Mucosa of descending colon (tissue), 3 donors: Measurements from ENCODE around the gene ROM1. TPM values are rescaled to one million over a fixed set of nuclear protein-coding genes. Genes with fewer than 3 reads are reported as not detected.

Experiments
- ATAC-seq: fragments of 200-7000 bp; cut with Tn5 transposase; one replicate; pipeline ENCODE4 v1.9.1; 2020; ENCODE audit warnings: mild to moderate bottlenecking, moderate library complexity
- DNase-seq, 3 donors: peaks; one replicate each; pipeline ENCODE4 v3.0.0-alpha.2; 2020
- H3K36me3 ChIP-seq: fragments of 200-600 bp; one replicate; pipeline ENCODE4 v1.8.0; 2021; ENCODE audit warnings: low read depth, mild to moderate bottlenecking
- H3K4me1 ChIP-seq: fragments of 200-600 bp; one replicate; pipeline ENCODE4 v1.8.0; 2021; ENCODE audit warnings: low read depth, mild to moderate bottlenecking
- H3K4me3 ChIP-seq: fragments of 200-600 bp; one replicate; pipeline ENCODE4 v1.8.0; 2021; ENCODE audit warnings: mild to moderate bottlenecking
- H3K9me3 ChIP-seq: fragments of 200-600 bp; one replicate; pipeline ENCODE4 v1.8.0; 2021; ENCODE audit warnings: mild to moderate bottlenecking
- intact Hi-C, 2 donors: fragments of 100-400 bp; cut with DNase I in 1 of 2; cut with micrococcal nuclease in 1 of 2; formaldehyde crosslinking; loops; one replicate each; pipeline versions ENCODE4 v1.11.0 to v1.11.1; 2022; cut with DNase I, micrococcal nuclease
- total RNA-seq, 3 donors: library from RNA; stranded (reverse); fragmentation: NEBNext Ultra II Directional in 2 of 3; extraction: Animal tissue kit (Norgen Biotek cat#: 25700) in 2 of 3; gene quantifications; one replicate each; pipeline versions ENCODE4 v1.2.1 to v1.2.4, GENCODE V29; 2021 to 2023
- TF ChIP-seq, protein P1 (sequence below): fragments of 200-600 bp; IDR thresholded peaks from one replicate; pipeline ENCODE4 v1.8.0; 2022; ENCODE audit warnings: antibody characterized with exemption, mild to moderate bottlenecking
- donor health status: DM: no; HTN: no; CAD: no; lungs with moderate emphysema.
- donor health status: DM: no; HTN: no; CAD: no.
- donor health status: DM: no; HTN: yes; CAD: no.

The ROM1 gene
- total RNA-seq, 3 donors from 2014 or later, result 2.7 to 11.9 (median 3.8) TPM

DNA sequence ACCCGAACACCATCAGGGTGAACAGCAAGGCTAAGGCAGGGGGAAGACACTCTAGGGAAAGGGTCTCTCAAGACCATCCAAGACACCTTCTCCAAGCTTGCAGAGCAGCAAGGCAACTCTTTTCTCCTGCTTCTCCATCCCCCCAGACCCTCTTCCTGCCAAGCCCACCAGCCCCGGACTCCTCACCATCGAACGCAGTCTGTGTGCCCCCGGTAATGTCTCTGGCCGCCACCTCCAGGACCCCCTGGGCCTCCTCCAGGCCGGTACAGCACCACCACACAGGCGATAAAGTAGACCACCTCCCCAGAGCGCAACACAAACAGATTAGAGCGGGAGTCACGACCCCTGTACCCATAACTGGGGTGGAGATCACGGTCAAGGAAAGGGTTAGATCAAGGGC is 4.3 kb upstream of the ROM1 start:
- intact Hi-C loops, result no loop called here
- Histone ChIP-seq H3K4me3 (no peak overlapping the region), H3K9me3 (no peaks in the 10 kb centered on the region), H3K4me1 (peaks cover 14% of the 10 kb centered on the region), H3K36me3 (no peaks in the 10 kb centered on the region)
- ATAC-seq, result no peak
- TF ChIP-seq, protein P1, sequence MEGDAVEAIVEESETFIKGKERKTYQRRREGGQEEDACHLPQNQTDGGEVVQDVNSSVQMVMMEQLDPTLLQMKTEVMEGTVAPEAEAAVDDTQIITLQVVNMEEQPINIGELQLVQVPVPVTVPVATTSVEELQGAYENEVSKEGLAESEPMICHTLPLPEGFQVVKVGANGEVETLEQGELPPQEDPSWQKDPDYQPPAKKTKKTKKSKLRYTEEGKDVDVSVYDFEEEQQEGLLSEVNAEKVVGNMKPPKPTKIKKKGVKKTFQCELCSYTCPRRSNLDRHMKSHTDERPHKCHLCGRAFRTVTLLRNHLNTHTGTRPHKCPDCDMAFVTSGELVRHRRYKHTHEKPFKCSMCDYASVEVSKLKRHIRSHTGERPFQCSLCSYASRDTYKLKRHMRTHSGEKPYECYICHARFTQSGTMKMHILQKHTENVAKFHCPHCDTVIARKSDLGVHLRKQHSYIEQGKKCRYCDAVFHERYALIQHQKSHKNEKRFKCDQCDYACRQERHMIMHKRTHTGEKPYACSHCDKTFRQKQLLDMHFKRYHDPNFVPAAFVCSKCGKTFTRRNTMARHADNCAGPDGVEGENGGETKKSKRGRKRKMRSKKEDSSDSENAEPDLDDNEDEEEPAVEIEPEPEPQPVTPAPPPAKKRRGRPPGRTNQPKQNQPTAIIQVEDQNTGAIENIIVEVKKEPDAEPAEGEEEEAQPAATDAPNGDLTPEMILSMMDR, result no peak
- no peak for DNase-seq

DNA sequence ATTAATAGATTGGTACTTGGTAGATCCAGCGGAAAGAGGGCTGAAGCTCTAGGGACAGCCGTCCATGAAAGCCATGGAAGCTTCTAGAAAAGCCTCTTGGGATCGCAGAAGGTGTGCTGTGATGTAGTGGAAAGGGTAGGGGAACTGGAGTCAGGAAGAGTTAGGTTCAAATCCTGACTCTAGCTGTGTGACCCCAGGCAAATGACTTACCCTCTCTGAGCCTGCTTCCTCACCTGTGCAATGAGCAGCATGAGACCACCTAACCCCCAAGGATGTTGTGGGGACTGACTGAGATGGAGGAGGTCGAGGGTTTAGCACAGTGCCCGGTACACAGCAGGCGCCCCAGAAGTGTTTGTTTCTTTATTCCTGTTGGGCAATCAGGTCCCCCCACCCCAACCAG is 2.7 kb upstream of the ROM1 start:
- DNase-seq, result no peak
- TF ChIP-seq, protein P1, result no peak
- H3K9me3 ChIP-seq, result no peaks in the 10 kb centered on the region
- H3K4me3 ChIP-seq, result no peak overlapping the region
- no peak for ATAC-seq
- no peaks in the 10 kb centered on the region for H3K36me3 ChIP-seq
- H3K4me1 ChIP-seq, result peaks cover 14% of the 10 kb centered on the region
- intact Hi-C loops, result no loop called here

DNA sequence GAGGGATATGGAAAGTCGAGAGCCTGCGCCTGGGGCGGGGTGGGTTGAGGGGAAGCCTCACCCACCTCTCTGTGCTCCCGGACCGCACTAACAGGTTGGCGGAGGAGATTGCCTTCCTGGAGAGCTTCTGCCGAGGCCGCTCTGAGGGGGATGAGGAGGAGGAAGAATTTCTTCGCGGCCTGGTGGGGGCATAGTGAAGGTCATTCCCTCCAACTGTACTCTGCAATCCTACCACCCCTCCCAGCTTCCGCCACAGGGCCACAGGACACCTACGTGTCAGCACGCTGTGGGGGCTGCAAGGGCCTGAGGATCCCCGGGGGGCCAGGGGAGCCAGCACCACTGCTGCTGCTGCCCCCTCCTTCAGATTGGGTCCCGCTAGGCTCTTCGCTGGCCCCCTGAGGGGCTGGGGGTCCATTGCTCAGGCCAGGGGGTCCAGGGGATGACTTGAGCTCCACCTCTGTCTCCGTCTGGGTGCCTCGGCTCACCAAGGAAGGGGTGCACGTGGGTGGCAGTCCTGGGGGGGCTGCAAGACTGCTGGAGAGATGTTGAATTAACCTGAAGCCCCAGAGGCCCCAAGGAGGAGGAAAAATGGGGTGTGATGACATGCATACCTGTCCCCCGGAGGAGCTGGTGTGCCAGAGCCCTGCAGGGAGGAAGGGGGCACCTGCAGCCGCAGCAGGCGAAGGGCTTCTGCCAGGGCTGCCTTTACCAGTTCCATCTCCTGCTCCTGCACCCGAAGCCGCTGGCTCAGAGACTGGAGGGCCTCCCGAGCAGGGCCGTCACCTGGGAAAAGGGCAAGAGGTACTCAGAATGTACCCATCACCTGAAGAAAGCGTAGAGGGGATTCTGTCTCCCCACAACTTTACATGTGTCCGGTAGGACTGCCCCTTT is 2.0 kb upstream of the ROM1 start:
- intact Hi-C loops, result no loop called here
- TF ChIP-seq, protein P1, result no peak
- Histone ChIP-seq H3K4me1 (peaks cover 14% of the 10 kb centered on the region), H3K36me3 (no peaks in the 10 kb centered on the region), H3K4me3 (no peak overlapping the region), H3K9me3 (no peaks in the 10 kb centered on the region)
- DNase-seq (peak in 1 of 3 donors; percentile 52), ATAC-seq (no peak)

DNA sequence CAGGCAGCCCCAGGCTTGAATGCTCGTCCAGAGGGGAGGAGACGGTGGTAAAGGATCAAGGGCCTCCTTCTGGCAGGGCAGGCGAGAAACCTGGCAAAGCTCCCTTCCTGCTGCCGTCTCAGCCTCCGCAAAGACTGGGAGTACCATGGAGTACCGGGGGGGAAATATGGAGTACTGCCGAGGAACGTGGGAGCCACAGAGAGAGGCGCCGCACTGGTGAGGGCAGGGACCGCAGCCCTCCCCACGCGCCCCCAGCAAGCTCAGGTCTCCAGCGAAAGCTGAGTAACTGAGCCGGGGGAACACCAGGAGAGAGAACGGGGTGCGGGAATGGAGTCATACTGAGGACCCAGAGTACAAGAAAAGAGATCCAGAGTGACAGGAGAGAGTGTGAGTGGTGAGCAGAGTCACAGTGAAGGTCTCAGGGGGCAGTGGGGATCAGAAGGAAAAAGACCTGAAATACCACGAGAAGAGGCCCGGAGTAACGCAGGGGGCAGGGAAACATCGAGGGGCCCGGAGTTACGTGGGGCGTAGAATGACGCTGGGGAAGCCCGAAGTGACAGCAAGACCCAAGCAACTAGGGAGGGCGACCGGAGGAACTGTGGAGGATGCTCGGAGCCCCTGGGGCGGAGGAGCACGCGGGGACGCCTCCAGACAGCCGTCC is 1.2 kb upstream of the ROM1 start:
- peak; percentile 51 to 69 (median 66) for DNase-seq
- Histone ChIP-seq H3K4me1 (peaks cover 14% of the 10 kb centered on the region), H3K4me3 (peak overlapping the region; percentile 68), H3K36me3 (no peaks in the 10 kb centered on the region), H3K9me3 (no peaks in the 10 kb centered on the region)
- ATAC-seq, result peak; percentile 19
- intact Hi-C loops, result no loop called here
- TF ChIP-seq, protein P1, result no peak

DNA sequence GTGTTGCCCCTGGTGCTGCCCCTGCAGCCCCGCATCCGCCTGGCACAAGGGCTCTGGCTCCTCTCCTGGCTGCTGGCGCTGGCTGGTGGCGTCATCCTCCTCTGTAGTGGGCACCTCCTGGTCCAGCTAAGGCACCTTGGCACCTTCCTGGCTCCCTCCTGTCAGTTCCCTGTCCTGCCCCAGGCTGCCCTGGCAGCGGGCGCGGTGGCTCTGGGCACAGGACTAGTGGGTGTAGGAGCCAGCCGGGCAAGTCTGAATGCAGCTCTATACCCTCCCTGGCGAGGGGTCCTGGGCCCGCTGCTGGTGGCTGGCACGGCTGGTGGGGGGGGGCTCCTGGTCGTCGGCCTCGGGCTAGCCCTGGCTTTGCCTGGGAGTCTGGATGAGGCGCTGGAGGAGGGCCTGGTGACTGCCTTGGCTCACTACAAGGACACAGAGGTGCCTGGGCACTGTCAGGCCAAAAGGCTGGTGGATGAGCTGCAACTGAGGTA is 278 bp downstream of the ROM1 start:
- DNase-seq, result no peak
- peaks cover 14% of the 10 kb centered on the region for H3K4me1 ChIP-seq
- intact Hi-C loops, result no loop called here
- TF ChIP-seq, protein P1, result no peak
- no peaks in the 10 kb centered on the region for H3K9me3 ChIP-seq
- peak; percentile 2 for ATAC-seq
- no peak overlapping the region for H3K4me3 ChIP-seq
- no peaks in the 10 kb centered on the region for H3K36me3 ChIP-seq
